GM12892 (cell line): ENCODE data around the gene APOL1.
A peak's percentile ranks its signal among the peaks of the same experiment; 100 is the strongest.

Source experiments
- POLR2A ChIP-seq: IDR thresholded peaks from 2 replicates; pipeline ENCODE4 v1.6.1; 2011; ENCODE audit warnings: low read depth, low read length, control low read depth
- POLR2AphosphoS5 ChIP-seq: IDR thresholded peaks from 2 replicates; pipeline ENCODE4 v1.6.1; 2011; ENCODE audit warnings: low read depth, low read length, control low read depth
- TAF1 ChIP-seq: IDR thresholded peaks from 2 replicates; pipeline ENCODE4 v1.6.1; 2011; ENCODE audit warnings: low read depth, mild to moderate bottlenecking, control low read depth, low read length, borderline replicate concordance

- TF ChIP-seq POLR2A (0 out of 2 replicates have a peak, but pooled peaks have one; percentile 29), POLR2AphosphoS5 (no peak), TAF1 (no peak)
Measured at GRCh38 chr22:36286096-36286957, 33.4 kb downstream of the APOL1 start.
